Measurements from ENCODE around the gene DIP2C.

- no peak for TF ChIP-seq CTCF (conservative IDR thresholded peaks at IDR 0.05)
- TF ChIP-seq ZFX (IDR thresholded peaks at IDR 0.05) = no peak
These were observed 158.8 kb downstream of the DIP2C start for GRCh38 chr10:530717-531116.
